ENCODE results near the gene TMEM106B.

Gene TMEM106B

DNA sequence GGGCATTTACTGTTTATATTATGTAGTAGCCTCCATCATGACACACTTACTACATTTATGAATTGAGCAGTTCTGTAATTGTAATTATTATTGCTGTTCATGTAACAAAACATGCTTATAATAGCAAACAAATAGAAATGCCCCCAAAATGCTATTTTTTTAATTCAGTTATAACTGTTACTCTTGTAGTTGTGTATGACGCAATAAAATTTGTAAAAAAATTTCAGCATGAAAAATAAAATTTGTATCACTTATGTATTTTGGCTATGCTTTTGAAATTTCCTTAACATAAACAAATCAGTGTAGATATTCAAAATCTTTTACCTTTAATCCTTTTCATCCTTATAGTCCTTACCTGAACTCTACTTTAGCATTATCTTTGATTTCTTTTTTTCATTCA is 25.9 kb downstream of the TMEM106B start:
- no peak overlapping the region for H3K4me2 ChIP-seq (ENCODE audit: low read depth, low read length, poor library complexity, severe bottlenecking)
- H3K9me2 ChIP-seq (replicated peaks; ENCODE audit: low read depth, low read length), result no peaks in the 10 kb centered on the region
- H4K20me1 ChIP-seq (ENCODE audit: insufficient read depth, low read length, poor library complexity, severe bottlenecking), result no peaks in the 10 kb centered on the region
- no peaks in the 10 kb centered on the region for H3K79me2 ChIP-seq (ENCODE audit: insufficient read depth, low read length)
- no peaks in the 10 kb centered on the region for H3F3A ChIP-seq (ENCODE audit: low read depth)
- H3K4me1 ChIP-seq (ENCODE audit: insufficient read depth, low read length, poor library complexity, severe bottlenecking), result no peaks in the 10 kb centered on the region
- H3K36me3 ChIP-seq (ENCODE audit: insufficient read depth, low read length), result no peaks in the 10 kb centered on the region; the same call in 1 of the 2 replicates
- H3K27me3 ChIP-seq (ENCODE audit: insufficient read depth, low read length, poor library complexity, severe bottlenecking), result no peaks in the 10 kb centered on the region
- TF ChIP-seq EZH2phosphoT487 (IDR thresholded peaks at IDR 0.05; ENCODE audit: borderline replicate concordance), result no peak
- TF ChIP-seq, protein P1, sequence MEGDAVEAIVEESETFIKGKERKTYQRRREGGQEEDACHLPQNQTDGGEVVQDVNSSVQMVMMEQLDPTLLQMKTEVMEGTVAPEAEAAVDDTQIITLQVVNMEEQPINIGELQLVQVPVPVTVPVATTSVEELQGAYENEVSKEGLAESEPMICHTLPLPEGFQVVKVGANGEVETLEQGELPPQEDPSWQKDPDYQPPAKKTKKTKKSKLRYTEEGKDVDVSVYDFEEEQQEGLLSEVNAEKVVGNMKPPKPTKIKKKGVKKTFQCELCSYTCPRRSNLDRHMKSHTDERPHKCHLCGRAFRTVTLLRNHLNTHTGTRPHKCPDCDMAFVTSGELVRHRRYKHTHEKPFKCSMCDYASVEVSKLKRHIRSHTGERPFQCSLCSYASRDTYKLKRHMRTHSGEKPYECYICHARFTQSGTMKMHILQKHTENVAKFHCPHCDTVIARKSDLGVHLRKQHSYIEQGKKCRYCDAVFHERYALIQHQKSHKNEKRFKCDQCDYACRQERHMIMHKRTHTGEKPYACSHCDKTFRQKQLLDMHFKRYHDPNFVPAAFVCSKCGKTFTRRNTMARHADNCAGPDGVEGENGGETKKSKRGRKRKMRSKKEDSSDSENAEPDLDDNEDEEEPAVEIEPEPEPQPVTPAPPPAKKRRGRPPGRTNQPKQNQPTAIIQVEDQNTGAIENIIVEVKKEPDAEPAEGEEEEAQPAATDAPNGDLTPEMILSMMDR (conservative IDR thresholded peaks at IDR 0.05; ENCODE audit: low read length), result no peak
- no peak overlapping the region for H3K4me3 ChIP-seq (ENCODE audit: low read length, poor library complexity, severe bottlenecking)
- H3K9ac ChIP-seq (ENCODE audit: low read depth, low read length, poor library complexity, severe bottlenecking), result no peak overlapping the region
- peaks cover 4% of the 10 kb centered on the region; the same call in 1 of the 2 replicates for H3K9me3 ChIP-seq (ENCODE audit: insufficient read depth, low read depth, low read length)
- H2AFZ ChIP-seq (ENCODE audit: low read length), result no peak overlapping the region

DNA sequence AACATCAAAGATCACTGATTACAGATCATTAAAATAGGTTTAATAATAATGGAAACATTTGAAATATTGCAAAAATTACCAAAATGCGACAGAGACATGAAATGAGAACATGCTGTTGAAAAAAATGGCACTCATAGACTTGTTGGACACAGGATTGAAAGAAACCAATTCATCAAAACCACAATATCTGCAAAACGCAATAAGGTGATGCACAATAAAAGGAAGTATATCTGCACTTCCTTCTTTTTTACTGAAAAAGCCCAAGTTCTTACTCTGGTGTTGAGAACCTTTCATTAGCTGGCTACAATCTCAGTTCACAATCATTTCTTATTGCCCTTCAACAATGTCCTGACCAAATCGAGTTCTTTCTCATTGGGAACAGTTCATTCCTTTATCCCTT is 28.7 kb downstream of the TMEM106B start:
- no peaks in the 10 kb centered on the region for H3F3A ChIP-seq (ENCODE audit: low read depth)
- H3K9me2 ChIP-seq (replicated peaks; ENCODE audit: low read depth, low read length), result no peaks in the 10 kb centered on the region
- peaks cover 4% of the 10 kb centered on the region; the same call in 1 of the 2 replicates for H3K9me3 ChIP-seq (ENCODE audit: insufficient read depth, low read depth, low read length)
- H3K36me3 ChIP-seq (ENCODE audit: insufficient read depth, low read length), result no peaks in the 10 kb centered on the region; the same call in 1 of the 2 replicates
- no peak overlapping the region for H2AFZ ChIP-seq (ENCODE audit: low read length)
- H3K79me2 ChIP-seq (ENCODE audit: insufficient read depth, low read length), result no peaks in the 10 kb centered on the region
- TF ChIP-seq, protein P1 (conservative IDR thresholded peaks at IDR 0.05; ENCODE audit: low read length), result no peak
- no peak for TF ChIP-seq EZH2phosphoT487 (IDR thresholded peaks at IDR 0.05; ENCODE audit: borderline replicate concordance)
- H4K20me1 ChIP-seq (ENCODE audit: insufficient read depth, low read length, poor library complexity, severe bottlenecking), result no peaks in the 10 kb centered on the region
- no peaks in the 10 kb centered on the region for H3K27me3 ChIP-seq (ENCODE audit: insufficient read depth, low read length, poor library complexity, severe bottlenecking)
- H3K4me2 ChIP-seq (ENCODE audit: low read depth, low read length, poor library complexity, severe bottlenecking), result no peak overlapping the region
- H3K9ac ChIP-seq (ENCODE audit: low read depth, low read length, poor library complexity, severe bottlenecking), result no peak overlapping the region
- H3K4me3 ChIP-seq (ENCODE audit: low read length, poor library complexity, severe bottlenecking), result no peak overlapping the region
- no peaks in the 10 kb centered on the region for H3K4me1 ChIP-seq (ENCODE audit: insufficient read depth, low read length, poor library complexity, severe bottlenecking)

DNA sequence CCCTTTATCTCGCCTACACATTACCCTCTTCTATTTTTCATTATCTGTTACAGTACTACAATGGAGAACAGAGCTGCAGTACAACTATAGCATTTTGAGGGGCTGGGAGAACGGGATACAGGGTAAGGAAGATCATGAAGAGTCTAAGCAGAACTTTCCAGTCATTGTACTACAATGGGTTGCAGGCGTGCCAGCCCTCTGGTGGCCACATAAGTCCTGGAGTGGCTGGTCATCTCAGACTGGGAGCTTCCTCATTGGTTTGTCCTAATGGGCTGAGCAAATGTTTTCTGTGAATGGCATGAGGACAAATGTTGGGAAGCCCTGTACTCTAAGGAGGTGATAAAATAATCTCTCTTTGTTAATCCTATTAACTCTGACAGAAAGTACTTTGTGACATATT is 33.0 kb downstream of the TMEM106B start:
- Histone ChIP-seq H2AFZ (ENCODE audit: low read length) (no peak overlapping the region), H3K9me3 (ENCODE audit: insufficient read depth, low read depth, low read length) (no peaks in the 10 kb centered on the region)

More for the DNA sequence above, 33.0 kb downstream of the TMEM106B start:
- Histone ChIP-seq H3K36me3 (ENCODE audit: insufficient read depth, low read length) (no peaks in the 10 kb centered on the region), H3K4me3 (ENCODE audit: low read length, poor library complexity, severe bottlenecking) (no peak overlapping the region), H3K4me1 (ENCODE audit: insufficient read depth, low read length, poor library complexity, severe bottlenecking) (no peaks in the 10 kb centered on the region), H3K9ac (ENCODE audit: low read depth, low read length, poor library complexity, severe bottlenecking) (no peak overlapping the region), H3F3A (ENCODE audit: low read depth) (no peaks in the 10 kb centered on the region), H3K27me3 (ENCODE audit: insufficient read depth, low read length, poor library complexity, severe bottlenecking) (no peaks in the 10 kb centered on the region), H4K20me1 (ENCODE audit: insufficient read depth, low read length, poor library complexity, severe bottlenecking) (no peaks in the 10 kb centered on the region), H3K4me2 (ENCODE audit: low read depth, low read length, poor library complexity, severe bottlenecking) (no peak overlapping the region), H3K9me2 (replicated peaks; ENCODE audit: low read depth, low read length) (no peaks in the 10 kb centered on the region), H3K79me2 (ENCODE audit: insufficient read depth, low read length) (no peaks in the 10 kb centered on the region)
- no peak for TF ChIP-seq EZH2phosphoT487 (IDR thresholded peaks at IDR 0.05; ENCODE audit: borderline replicate concordance)
- TF ChIP-seq, protein P1 (conservative IDR thresholded peaks at IDR 0.05; ENCODE audit: low read length), result peak; percentile 35

Measured in Loucy (cell line).